ENCODE data around the gene COPS7B.

The COPS7B gene

GRCh38 chr2:231751042-231751815, 35.0 kb upstream of the COPS7B start:
- H3K9me3 ChIP-seq (ENCODE audit: control insufficient read depth, low read length): no peaks in the 10 kb centered on the region
- H2AFZ ChIP-seq: no peak overlapping the region
- H3K4me1 ChIP-seq: no peaks in the 10 kb centered on the region
- no peak overlapping the region for H3K4me3 ChIP-seq (ENCODE audit: low read depth, low read length)
- no peak overlapping the region for H3K4me2 ChIP-seq (ENCODE audit: low read length)
- no peaks in the 10 kb centered on the region for H3K79me2 ChIP-seq
- H3K27me3 ChIP-seq (ENCODE audit: control insufficient read depth, insufficient read depth, low read length): no peaks in the 10 kb centered on the region
- H3K9ac ChIP-seq: no peak overlapping the region
- H3K36me3 ChIP-seq (ENCODE audit: control insufficient read depth, insufficient read depth, low read length): no peaks in the 10 kb centered on the region
- TF ChIP-seq CTCF (IDR thresholded peaks at IDR 0.05): no peak
- H3K27ac ChIP-seq: no peak overlapping the region

GRCh38 chr2:231752061-231752460, 34.2 kb upstream of the COPS7B start:
- Histone ChIP-seq H3K79me2 (no peaks in the 10 kb centered on the region), H3K36me3 (ENCODE audit: control insufficient read depth, insufficient read depth, low read length) (no peaks in the 10 kb centered on the region), H3K27ac (no peak overlapping the region), H3K4me2 (ENCODE audit: low read length) (no peak overlapping the region), H3K4me1 (no peaks in the 10 kb centered on the region), H3K9me3 (ENCODE audit: control insufficient read depth, low read length) (no peaks in the 10 kb centered on the region), H3K27me3 (ENCODE audit: control insufficient read depth, insufficient read depth, low read length) (no peaks in the 10 kb centered on the region), H2AFZ (no peak overlapping the region), H3K4me3 (ENCODE audit: low read depth, low read length) (no peak overlapping the region), H3K9ac (no peak overlapping the region)
- TF ChIP-seq CTCF (IDR thresholded peaks at IDR 0.05): no peak

GRCh38 chr2:231761735-231762134, 24.5 kb upstream of the COPS7B start:
- H3K36me3 ChIP-seq (ENCODE audit: control insufficient read depth, insufficient read depth, low read length): no peaks in the 10 kb centered on the region
- H2AFZ ChIP-seq: no peak overlapping the region
- H3K4me2 ChIP-seq (ENCODE audit: low read length): no peak overlapping the region
- no peak for TF ChIP-seq CTCF (IDR thresholded peaks at IDR 0.05)
- no peak overlapping the region for H3K27ac ChIP-seq
- no peak overlapping the region for H3K9ac ChIP-seq
- no peaks in the 10 kb centered on the region for H3K4me1 ChIP-seq
- H3K4me3 ChIP-seq (ENCODE audit: low read depth, low read length): no peak overlapping the region
- no peaks in the 10 kb centered on the region for H3K27me3 ChIP-seq (ENCODE audit: control insufficient read depth, insufficient read depth, low read length)
- no peaks in the 10 kb centered on the region for H3K79me2 ChIP-seq
- H3K9me3 ChIP-seq (ENCODE audit: control insufficient read depth, low read length): no peaks in the 10 kb centered on the region

GRCh38 chr2:231764124-231764523, 22.1 kb upstream of the COPS7B start:
- Histone ChIP-seq H2AFZ (no peak overlapping the region), H3K27me3 (ENCODE audit: control insufficient read depth, insufficient read depth, low read length) (no peaks in the 10 kb centered on the region), H3K27ac (no peak overlapping the region), H3K9ac (no peak overlapping the region), H3K79me2 (peaks cover 2% of the 10 kb centered on the region), H3K4me1 (no peaks in the 10 kb centered on the region), H3K9me3 (ENCODE audit: control insufficient read depth, low read length) (no peaks in the 10 kb centered on the region), H3K36me3 (ENCODE audit: control insufficient read depth, insufficient read depth, low read length) (no peaks in the 10 kb centered on the region), H3K4me2 (ENCODE audit: low read length) (no peak overlapping the region), H3K4me3 (ENCODE audit: low read depth, low read length) (no peak overlapping the region)
- TF ChIP-seq CTCF (IDR thresholded peaks at IDR 0.05): no peak

- Histone ChIP-seq H3K27me3 (ENCODE audit: control insufficient read depth, insufficient read depth, low read length) (no peaks in the 10 kb centered on the region), H3K9ac (no peak overlapping the region), H3K4me2 (ENCODE audit: low read length) (no peak overlapping the region), H3K36me3 (ENCODE audit: control insufficient read depth, insufficient read depth, low read length) (no peaks in the 10 kb centered on the region), H3K27ac (no peak overlapping the region), H3K79me2 (peaks cover 4% of the 10 kb centered on the region), H3K4me1 (no peaks in the 10 kb centered on the region), H2AFZ (no peak overlapping the region), H3K4me3 (ENCODE audit: low read depth, low read length) (no peak overlapping the region), H3K9me3 (ENCODE audit: control insufficient read depth, low read length) (no peaks in the 10 kb centered on the region)
- no peak for TF ChIP-seq CTCF (IDR thresholded peaks at IDR 0.05)
Measured at GRCh38 chr2:231764760-231765159, 21.5 kb upstream of the COPS7B start.

Measured in parathyroid adenoma (tissue), 2 donors.